ENCODE results near the gene DLX6. TPM values are rescaled to one million over a fixed set of nuclear protein-coding genes. Genes with fewer than 3 reads are reported as not detected.

The DLX6 gene
- total RNA-seq, 1 experiment from 2014 or later, result not detected

- intact Hi-C loops (cut with micrococcal nuclease), result no loop called here
- no peaks in the 10 kb centered on the region for H3K4me1 ChIP-seq (ENCODE audit: control insufficient read depth in 1 of 2, insufficient read depth in 2 of 2, low read length in 2 of 2)
- POLR2A ChIA-PET, result no interaction called here
- TF ChIP-seq FOSL1 (IDR thresholded peaks at IDR 0.05; ENCODE audit: low read depth) (no peak), JUND (IDR thresholded peaks at IDR 0.05) (no peak)
- BruUV-seq (replicated peaks), result no TSS peak
- H3K9ac ChIP-seq (ENCODE audit: low read length), result no peak overlapping the region
- no peak overlapping the region for H2AFZ ChIP-seq (ENCODE audit: low read depth, low read length, poor library complexity, severe bottlenecking)
- H3K36me3 ChIP-seq (ENCODE audit: control insufficient read depth in 1 of 2, insufficient read depth in 2 of 2, low read length in 2 of 2), result no peaks in the 10 kb centered on the region
- ATAC-seq (no peak), DNase-seq (ENCODE audit: low read depth, low spot score) (no peak)
- H3K27ac ChIP-seq (ENCODE audit: low read depth, low read length), result no peak overlapping the region
- H3K4me2 ChIP-seq (ENCODE audit: low read length), result no peak overlapping the region
- H4K20me1 ChIP-seq (ENCODE audit: insufficient read depth), result no peaks in the 10 kb centered on the region
- CTCF ChIA-PET, result no interaction called here
- no peaks in the 10 kb centered on the region for H3K9me2 ChIP-seq (ENCODE audit: insufficient read depth)
- H3K9me3 ChIP-seq (ENCODE audit: control insufficient read depth in 1 of 2, insufficient read depth in 1 of 2, low read depth in 1 of 2, low read length in 2 of 2), result no peaks in the 10 kb centered on the region
- H3K27me3 ChIP-seq (ENCODE audit: insufficient read depth, low read length), result peaks cover 38% of the 10 kb centered on the region
- H3K79me2 ChIP-seq (ENCODE audit: insufficient read depth, low read length), result no peaks in the 10 kb centered on the region
- H3K4me3 ChIP-seq (replicated peaks in 1 of 2; ENCODE audit: low read depth in 1 of 2, low read length in 2 of 2), result no peak overlapping the region
- RAD21 ChIA-PET (ENCODE audit: low non-redundant PET in 1 of 2, low total read pairs in 2 of 2, uncharacterized antibody in 2 of 2, unreplicated experiment in 2 of 2), result no interaction called here
Measured at GRCh38 chr7:96962221-96962885, 43.0 kb upstream of the DLX6 start.

DNA sequence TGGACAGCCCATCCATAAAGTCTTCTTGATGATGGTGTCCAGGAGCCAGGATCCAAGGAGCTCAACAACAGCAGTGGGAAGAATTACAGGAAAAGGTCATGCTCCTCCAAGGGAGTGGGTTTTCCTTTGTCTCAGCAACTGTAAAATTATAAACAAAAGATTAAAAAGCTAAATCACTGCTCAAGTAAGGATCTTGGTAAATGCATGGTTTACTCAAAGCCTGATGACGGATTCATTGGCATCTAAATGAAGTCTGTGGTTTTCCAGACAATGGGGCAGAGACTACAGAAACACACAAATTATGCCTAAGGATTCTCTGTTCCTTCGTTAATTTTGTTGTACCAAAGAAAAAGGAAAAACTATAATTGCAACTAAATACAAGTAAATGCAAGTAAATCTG lies 36.4 kb upstream of the DLX6 start:
- DNase-seq (ENCODE audit: low read depth, low spot score) (no peak), ATAC-seq (no peak)
- intact Hi-C loops (cut with micrococcal nuclease), result no loop called here
- H3K27ac ChIP-seq (ENCODE audit: low read depth, low read length), result no peak overlapping the region
- H3K36me3 ChIP-seq (ENCODE audit: control insufficient read depth in 1 of 2, insufficient read depth in 2 of 2, low read length in 2 of 2), result no peaks in the 10 kb centered on the region
- BruUV-seq (replicated peaks), result no TSS peak
- POLR2A ChIA-PET, result no interaction called here
- no peaks in the 10 kb centered on the region for H3K9me3 ChIP-seq (ENCODE audit: control insufficient read depth in 1 of 2, insufficient read depth in 1 of 2, low read depth in 1 of 2, low read length in 2 of 2)
- H3K27me3 ChIP-seq (ENCODE audit: insufficient read depth, low read length), result peaks cover 57% of the 10 kb centered on the region
- no peak for TF ChIP-seq CBX3 (IDR thresholded peaks at IDR 0.05; ENCODE audit: low read depth)
- TF ChIP-seq JUND (IDR thresholded peaks at IDR 0.05), result no peak
- TF ChIP-seq POLR2A (IDR thresholded peaks at IDR 0.05; ENCODE audit: borderline replicate concordance, extremely low read depth, insufficient read depth, insufficient read length), result no peak
- no peak for TF ChIP-seq SRF (IDR thresholded peaks at IDR 0.05; ENCODE audit: low read depth)
- TF ChIP-seq RAD21 (IDR thresholded peaks at IDR 0.05; ENCODE audit: low read depth), result no peak
- no peak for TF ChIP-seq REST (IDR thresholded peaks at IDR 0.05; ENCODE audit: low read depth)
- no peak for TF ChIP-seq EZH2 (IDR thresholded peaks at IDR 0.05)
- no peak for TF ChIP-seq ZNF274 (IDR thresholded peaks at IDR 0.05; ENCODE audit: low read depth, low read length)
- no peak for TF ChIP-seq POLR2AphosphoS5 (IDR thresholded peaks at IDR 0.05; ENCODE audit: low read depth, low read length)
- H2AFZ ChIP-seq (ENCODE audit: low read depth, low read length, poor library complexity, severe bottlenecking), result no peak overlapping the region
- CTCF ChIA-PET, result no interaction called here
- H3K79me2 ChIP-seq (ENCODE audit: insufficient read depth, low read length), result no peaks in the 10 kb centered on the region
- H4K20me1 ChIP-seq (ENCODE audit: insufficient read depth), result no peaks in the 10 kb centered on the region
- H3K4me3 ChIP-seq (replicated peaks in 1 of 2; ENCODE audit: low read depth in 1 of 2, low read length in 2 of 2), result no peak overlapping the region
- no peak overlapping the region for H3K9ac ChIP-seq (ENCODE audit: low read length)
- RAD21 ChIA-PET (ENCODE audit: low non-redundant PET in 1 of 2, low total read pairs in 2 of 2, uncharacterized antibody in 2 of 2, unreplicated experiment in 2 of 2), result no interaction called here
- H3K4me2 ChIP-seq (ENCODE audit: low read length), result no peak overlapping the region
- no peaks in the 10 kb centered on the region for H3K4me1 ChIP-seq (ENCODE audit: control insufficient read depth in 1 of 2, insufficient read depth in 2 of 2, low read length in 2 of 2)
- no peaks in the 10 kb centered on the region for H3K9me2 ChIP-seq (ENCODE audit: insufficient read depth)
